NCI-H345 (cell line): ENCODE measurements around the gene CCDC187.
A peak's percentile ranks its signal among the peaks of the same experiment; 100 is the strongest.

ENCODE experiments used
- DNase-seq: peaks from one replicate; lab custom pipeline; 2025; lab: John Stamatoyannopoulos, UW

Gene CCDC187

GRCh38 chr9:136252846-136253245, 51.0 kb downstream of the CCDC187 start:
- no peak for DNase-seq

- no peak for DNase-seq
Observed at GRCh38 chr9:136252281-136252680, 51.6 kb downstream of the CCDC187 start.

- DNase-seq, result no peak
Observed at GRCh38 chr9:136251264-136252115, 52.4 kb downstream of the CCDC187 start.

DNA sequence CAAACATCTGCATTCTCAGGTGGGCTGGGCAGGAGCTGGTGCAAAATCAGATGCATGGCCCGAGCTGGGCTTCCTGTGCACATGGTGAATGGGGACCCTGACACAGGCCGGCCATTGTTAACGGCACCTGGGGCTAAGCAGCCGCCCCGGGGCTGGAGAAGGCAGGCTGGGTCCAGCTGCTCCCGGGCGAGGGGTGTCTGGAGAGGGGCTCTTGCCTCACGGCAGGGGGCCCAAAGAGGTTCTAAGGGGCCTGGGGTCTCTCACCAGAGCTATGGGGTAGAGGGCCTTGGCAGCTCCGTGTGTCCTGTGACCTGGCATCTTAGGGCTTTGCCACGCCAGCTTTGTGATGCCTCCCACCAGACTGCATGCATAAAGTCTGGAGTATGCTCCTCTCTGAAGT, 53.2 kb downstream of the CCDC187 start:
- no peak for DNase-seq

DNA sequence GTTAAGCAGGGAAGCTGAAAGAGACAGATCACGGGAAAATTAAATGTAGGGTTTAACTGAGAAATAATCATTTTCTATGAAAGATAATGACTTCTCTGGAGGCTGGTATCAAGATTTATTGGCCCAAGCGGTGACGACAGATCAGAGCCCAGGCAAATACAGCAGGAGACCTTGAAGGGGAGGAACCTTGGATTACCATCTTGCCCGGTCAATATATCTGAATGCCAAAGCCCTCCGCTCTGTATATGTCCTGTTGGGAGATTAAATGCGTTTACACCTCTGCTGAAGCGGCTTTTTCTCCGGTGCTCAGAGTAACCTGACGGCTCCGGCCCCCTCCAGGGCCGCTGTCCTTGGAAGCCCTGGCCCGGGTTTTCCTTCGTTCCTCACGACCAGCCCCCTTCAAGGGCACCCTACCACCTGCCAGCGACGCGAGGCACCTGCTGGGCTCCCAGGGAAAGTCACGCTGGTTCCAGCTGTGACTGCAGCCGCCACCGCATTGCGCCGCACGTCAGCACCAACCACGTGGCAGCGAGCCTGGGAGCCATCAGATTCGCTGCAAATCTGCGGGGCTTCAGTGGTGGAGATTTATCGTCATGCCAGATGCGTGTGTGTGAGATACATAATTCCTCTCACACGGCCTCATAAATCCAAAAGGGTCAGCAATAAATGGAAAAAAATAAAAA, 53.9 kb downstream of the CCDC187 start:
- peak; percentile 89 for DNase-seq

DNA sequence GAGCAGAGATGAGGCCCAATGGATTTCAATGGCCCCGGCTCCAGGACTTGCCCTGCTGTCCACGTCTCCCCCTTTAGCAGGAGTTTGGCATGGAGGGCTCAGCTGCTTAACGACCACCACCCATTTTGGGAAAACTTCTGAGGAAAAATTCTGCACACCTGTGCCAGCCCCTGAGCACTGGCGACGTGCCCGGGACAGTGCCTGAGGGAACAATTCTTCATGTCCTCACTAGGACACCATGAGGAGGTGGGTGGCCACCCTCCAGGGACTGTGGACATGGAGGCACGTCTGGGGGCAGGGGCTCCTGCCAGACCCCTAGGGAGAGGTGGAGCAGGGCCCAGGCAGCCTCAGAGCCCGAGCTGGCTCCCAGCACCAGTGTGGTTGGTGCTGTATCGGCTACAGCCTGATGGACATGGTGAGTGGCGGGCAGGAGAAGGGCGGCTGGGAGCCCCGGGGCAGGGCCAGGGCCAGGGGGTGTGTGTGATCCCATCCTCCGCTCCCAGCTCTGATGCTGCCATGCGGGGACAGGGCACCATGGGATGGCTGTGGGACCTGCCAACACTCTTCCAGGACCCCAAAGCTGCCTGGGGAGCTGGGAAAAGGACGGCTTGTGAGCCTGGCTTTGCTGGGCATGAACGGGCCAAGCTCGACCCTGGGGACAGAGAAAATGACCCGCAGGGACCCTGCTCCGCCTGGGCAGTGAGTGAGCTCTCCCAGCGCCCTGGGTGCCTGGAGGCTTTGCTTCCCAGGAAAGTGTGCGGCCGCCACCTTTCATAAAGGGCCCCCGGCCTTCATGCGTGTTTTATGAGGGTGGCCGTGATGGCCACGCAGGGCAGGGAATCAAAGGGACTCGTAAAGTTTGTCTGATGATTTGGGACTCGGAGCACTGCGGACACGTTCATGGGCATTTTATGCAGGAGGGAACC, 54.7 kb downstream of the CCDC187 start:
- no peak for DNase-seq

DNA sequence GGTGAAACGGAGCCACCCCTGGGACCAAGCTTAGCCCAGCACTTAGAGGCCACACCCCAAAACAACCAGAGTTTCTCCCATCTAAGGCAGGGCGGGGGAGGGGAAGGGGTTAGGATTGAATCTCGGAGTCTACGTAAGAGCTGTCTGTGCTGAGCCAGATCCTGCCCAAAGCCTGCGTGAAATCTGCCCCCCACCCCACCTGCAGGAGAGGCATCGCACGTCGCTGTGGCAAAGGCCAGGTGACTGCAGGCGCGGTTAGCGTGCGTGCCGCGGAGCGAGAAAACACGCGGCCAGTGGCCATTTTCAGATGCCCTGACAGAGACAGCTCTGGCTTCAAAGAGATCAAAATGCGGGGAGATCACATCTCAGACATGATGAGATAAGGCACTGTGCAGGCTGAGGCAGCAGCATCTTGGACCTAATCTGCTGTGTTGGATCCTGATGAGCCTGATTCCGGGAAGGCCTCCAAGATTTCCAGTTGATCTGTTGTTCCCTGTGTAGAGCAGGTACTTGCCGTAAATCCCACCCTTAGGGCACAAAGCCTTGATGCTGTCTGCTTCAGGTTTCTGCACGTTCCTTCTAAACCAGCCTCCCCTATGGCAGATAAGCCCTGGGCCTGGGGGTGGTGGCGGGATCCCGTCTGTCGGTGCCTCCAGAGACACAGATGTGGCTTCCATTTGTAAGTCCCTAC, 55.8 kb downstream of the CCDC187 start:
- no peak for DNase-seq

DNA sequence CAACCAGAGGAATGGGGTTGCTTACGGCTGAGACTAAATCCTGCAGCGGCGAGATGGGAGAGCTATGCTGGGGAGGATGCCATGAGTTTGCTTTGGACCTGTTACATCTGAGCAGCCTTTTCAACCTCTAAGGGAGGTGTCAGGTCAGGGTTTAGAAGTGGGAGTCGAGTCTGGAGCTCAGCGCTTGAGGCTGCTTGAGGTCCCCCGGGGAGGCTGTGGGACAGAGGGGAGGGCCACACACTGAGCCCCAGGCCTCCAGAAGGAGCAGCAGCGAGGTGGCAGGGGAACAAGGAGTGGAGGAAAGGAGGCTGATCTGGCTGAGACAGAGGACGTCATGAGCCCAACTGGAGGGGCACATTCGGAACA, 56.4 kb downstream of the CCDC187 start:
- DNase-seq, result no peak

- no peak for DNase-seq
Observed at GRCh38 chr9:136246849-136247550, 56.9 kb downstream of the CCDC187 start.

DNA sequence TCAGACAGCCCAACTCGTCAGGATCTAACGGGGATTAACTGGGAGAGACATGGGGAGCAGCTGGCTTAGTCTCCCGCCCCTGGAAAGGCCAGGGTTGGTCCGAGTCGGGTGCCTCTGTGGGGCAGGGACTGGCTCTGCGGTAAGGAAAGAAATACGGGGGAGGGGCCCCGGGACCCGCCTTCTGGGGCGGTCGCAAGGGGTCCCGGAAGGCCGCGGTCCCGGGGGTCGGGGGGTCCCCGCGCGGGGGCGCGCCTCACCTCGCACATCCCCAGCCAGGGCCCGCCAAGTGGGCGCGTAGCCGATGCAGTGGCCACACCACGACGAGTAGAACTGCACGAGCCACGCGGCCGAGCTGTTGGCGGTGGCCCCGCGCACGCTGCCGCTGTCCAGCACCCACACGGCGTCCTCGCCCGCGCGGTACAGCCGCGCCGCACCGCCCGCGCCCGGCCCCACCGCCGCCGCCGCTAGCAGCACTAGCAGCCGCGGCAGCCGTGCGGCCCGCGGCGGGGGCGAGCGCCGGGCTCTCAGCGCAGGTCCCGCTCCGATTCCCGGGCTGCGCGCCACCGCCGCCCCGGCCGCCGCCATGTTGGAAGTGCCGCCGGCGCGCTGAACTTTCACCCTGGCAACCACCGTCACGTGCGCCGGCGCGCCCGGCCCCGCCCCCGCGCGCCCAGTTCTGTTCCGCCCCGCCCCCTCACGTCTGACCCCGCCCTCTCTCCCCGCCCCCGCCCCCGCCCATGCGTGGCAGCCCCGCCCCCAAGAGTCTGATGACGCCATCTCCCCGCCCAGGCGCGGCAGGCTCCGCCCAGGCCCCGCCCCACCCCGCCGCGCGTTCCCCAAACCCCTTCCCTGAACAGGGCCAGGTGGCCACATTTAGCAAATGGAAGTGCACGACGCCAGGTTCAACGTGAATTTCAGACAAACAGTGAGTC, 58.4 kb downstream of the CCDC187 start, which contains the start of gene QSOX2:
QSOX2 (minus strand) TSS at position 594 of the 932 bp plus-strand sequence; CDS start at position 585, 9 bp downstream.
- DNase-seq, result peak; percentile 94

DNA sequence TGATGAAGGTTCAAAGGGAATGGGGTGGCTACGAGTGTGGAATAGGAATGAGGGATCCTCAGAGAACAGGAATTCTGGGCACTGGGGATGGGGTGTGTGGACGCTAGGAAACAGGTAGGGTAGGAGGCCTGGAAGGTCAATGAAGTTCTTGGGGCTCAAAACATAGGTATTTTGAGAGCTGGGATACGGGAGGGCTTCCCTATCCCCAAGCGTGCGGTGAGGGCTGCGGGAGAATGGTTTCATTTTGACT, 59.0 kb downstream of the CCDC187 start:
- no peak for DNase-seq

- no peak for DNase-seq
Observed at GRCh38 chr9:136244122-136244968, 59.5 kb downstream of the CCDC187 start.

GRCh38 chr9:136243631-136244030, 60.3 kb downstream of the CCDC187 start:
- no peak for DNase-seq

DNA sequence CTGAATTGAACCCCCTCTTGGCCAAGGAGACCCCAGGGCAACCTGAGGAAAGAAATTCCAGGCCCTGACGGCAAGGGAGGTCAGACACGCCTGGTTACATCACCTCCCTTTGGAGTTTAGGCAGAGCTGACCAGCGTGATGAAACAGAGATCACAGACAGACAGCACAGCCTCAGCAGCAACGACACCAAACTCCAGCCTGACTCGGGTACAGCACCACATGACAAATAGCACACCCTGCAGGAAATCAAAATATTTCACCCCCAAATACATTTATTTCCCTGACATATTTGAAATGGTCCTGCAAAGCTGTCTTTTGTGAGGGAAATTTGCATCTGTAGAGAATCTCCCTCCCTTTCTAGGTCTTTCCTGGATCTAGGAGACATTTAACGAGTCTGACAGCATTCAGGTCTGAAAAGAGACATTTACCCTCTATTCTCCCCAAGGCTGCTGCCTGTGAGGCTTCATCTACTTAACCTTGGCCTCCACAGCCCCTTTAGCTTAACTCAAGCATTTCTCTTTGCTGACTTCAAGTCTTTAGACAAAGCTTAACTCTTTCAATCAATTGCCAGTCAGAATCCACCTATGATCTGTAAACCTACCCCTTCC, 60.9 kb downstream of the CCDC187 start:
- no peak for DNase-seq

DNA sequence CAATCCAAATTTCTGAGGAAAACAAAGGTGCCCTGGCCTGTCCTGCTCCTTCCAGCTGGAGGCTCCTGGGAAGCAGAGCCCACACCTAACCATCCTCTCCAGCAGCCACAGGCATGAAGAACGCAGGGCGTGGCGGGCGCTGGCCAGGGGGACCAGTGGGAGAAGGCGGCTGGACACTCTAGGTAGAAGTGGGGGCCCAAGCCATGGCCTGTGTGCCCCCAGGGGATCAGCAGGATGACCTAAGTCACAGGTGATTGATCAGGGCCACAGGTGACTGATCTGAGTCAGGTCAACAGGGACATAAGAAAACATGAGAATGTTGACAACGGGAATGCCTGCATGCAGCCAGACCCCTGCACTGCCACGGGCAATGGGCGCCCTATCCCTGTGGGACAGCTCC, 61.6 kb downstream of the CCDC187 start:
- DNase-seq, result no peak

GRCh38 chr9:136241542-136241941, 62.4 kb downstream of the CCDC187 start:
- DNase-seq, result no peak

GRCh38 chr9:136240941-136241340, 63.0 kb downstream of the CCDC187 start:
- no peak for DNase-seq

DNA sequence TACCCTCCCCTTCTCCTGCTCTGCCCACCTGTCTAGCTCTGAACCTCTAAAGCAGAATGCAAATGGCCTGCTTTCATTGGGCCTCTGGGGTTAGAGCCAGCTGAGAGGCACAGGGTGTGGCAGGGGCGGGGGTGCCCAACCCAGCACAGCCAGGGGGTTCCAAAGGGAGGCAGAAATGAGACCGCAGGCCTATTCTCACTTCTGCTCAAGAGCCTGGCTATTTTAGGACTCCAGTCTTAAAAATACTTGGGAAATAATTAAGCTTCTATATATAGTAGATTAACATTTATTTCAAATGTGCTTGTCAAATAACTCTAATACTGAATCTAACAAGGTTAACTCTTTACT, 63.9 kb downstream of the CCDC187 start:
- no peak for DNase-seq
